GM21717 (cell line): ENCODE results near the gene USP11.

Experiments used
- ATAC-seq: cut with Tn5 transposase; IDR thresholded peaks from one replicate; pipeline ENCODE4 v1.9.1; 2021; ENCODE audit warnings: mild to moderate bottlenecking, moderate library complexity; ENCODE audit not compliant: unreplicated experiment

Gene USP11

GRCh38 chrX:47232803-47233332, at the start of gene USP11:
Gene USP11 (plus strand): TSS chrX:47233009. CDS start chrX:47233044, 35 bp downstream.
- ATAC-seq: peak; percentile 6

DNA sequence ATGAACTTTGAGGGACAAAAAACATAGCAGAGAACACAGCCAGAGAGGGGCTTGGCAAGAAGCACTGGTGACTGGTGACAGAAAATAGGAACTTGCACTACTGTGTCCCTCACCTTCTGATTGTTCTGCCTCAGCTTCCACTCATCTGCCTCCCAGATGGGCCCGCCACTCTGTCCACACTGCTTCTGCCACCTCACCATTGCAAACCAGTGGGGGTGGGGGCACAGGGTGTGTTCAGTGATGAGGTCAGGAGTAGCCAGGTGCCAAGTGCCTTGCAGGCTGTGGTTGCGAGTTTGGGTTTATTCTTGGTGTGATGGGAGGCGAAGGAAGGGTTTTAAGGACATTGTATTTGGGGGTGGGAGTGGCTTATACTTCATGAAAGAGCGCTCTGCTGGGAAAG, 48.3 kb upstream of the USP11 start:
- ATAC-seq: no peak

DNA sequence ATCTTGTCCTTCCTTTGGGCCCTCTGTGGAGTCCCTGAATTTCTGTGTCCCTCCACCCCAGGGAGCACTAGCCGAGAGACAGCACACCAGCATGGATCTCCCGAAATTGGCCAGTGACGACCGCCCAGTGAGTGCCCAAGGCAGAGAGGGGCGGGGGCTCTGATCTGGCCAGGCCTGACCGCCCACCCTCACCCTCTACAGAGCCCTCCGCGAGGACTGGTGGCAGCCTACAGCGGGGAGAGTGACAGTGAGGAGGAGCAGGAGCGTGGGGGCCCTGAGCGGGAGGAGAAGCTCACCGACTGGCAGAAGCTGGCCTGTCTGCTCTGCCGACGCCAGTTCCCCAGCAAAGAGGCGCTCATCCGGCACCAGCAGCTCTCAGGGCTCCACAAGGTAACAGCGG, 47.6 kb upstream of the USP11 start:
- no peak for ATAC-seq

- ATAC-seq: no peak
Observed at GRCh38 chrX:47186096-47186740, 46.6 kb upstream of the USP11 start.

DNA sequence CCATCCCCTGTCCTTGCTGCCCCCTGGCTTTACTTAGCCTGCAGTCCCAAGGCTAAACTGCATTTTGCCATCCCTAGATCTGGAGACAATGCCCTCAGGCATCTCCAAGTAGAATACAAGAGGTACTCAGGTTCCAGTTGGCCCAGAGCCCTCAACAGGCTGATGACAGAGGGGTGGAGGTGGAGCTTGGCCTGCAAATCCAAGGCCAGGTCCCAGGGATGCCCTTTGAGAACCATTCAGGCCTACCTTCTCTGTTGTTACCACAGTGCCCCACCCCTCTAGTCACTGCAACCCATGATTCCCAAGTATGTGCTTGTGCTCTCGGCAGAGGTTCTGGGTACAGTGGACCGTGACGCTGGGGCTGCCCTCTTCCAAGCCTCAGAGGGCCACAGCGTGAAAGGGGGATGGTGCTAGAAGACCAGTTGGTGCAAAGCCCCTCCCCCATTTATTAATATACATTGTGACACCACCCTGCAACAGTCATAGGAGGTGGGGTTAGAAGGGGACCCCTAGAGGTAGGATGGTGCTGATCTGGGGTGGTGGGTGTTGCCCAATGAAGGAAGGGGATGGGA, 45.6 kb upstream of the USP11 start:
- ATAC-seq: no peak

GRCh38 chrX:47189906-47190305, 42.9 kb upstream of the USP11 start:
- no peak for ATAC-seq

DNA sequence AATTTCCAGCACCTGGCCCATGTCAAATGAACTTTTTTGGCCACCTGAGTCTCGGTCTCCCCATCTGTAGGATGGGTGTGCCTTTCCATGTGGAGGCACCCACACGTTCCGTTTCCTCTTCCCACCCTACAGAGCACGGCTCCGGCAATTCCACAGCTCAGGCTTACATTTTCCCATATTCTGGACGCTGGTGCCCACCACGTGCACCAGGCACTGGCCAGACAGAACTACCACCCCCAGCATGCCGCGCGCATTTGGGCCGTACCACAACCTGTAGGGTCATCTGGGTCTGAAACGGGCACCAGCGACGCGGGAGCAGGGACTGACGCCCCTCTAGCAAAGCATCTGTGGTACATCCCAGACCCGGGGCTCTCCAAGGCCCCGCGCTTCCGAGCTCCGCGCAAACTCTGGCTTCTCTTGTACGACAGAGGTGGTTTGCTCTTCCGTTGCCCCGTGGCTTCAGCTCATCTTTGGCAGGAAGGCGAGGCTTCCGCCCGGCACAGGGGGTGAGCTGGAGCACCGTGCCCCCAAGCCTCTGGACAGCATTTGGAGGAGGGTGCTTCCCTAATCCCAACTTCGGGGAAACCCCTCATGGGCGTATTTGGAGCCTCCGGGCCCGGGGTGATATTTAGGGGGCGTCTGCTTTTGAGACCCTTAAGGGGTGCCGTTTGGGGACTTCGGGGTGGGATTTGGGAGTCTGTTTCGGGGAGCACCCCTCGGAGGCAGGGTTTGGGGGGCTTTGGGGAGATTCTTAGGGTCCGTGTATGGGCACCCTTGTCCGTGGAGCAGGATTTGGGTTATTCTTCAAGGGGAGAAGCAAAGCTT, 42.2 kb upstream of the USP11 start:
- ATAC-seq: peak; percentile 51

DNA sequence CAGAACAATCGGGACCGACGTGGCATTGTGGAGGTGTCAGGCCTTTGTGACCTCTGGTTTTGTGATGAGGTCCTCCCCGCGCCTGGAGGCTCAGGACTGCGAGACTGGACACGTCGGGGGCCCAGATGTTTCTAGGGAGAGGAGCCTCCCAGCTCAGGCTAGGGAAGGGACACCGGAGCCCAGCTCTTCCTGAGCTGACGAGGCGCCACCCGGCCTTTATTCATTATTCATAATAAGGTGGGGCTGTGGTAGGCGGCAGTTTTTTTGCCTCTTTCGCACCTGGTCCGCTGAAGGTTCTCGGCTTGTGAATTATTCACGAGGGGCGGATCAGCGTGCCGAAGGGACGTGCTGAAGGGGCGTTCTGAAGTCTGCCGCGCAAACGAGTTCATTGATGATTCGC, 41.5 kb upstream of the USP11 start:
- ATAC-seq: no peak

DNA sequence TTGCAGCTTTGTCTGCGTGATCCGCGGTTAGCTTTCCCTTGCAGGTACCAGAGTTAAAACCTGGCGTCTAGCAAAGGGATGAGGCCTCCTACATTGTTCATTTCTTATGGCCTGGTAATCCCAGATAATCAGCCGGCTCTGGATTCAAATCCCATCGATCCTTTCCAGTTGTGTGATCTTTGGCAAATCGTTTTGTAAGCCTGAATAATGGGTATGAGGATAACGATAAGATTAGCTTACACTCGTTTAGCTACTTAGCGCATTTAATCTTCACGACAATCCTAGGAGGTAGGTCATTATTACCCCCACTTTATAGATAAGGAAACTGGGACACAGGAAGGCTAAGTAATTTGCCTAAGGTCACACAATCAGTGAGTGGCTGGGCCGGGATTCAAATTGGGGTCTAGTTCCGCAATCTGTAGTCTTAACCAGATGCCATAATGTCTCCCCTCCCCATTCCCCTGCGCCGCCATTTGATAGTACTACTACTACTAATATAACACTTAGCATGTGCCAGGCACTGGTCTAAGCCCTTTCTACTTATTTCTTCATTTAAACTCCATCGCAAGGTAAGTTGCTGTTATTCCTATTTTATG, 40.9 kb upstream of the USP11 start:
- no peak for ATAC-seq

GRCh38 chrX:47193475-47194193, 39.2 kb upstream of the USP11 start, which contains the start of gene UBA1:
Gene UBA1 (plus strand): TSS chrX:47193829. CDS start chrX:47198803, 4,974 bp downstream.
- peak; percentile 82 for ATAC-seq

DNA sequence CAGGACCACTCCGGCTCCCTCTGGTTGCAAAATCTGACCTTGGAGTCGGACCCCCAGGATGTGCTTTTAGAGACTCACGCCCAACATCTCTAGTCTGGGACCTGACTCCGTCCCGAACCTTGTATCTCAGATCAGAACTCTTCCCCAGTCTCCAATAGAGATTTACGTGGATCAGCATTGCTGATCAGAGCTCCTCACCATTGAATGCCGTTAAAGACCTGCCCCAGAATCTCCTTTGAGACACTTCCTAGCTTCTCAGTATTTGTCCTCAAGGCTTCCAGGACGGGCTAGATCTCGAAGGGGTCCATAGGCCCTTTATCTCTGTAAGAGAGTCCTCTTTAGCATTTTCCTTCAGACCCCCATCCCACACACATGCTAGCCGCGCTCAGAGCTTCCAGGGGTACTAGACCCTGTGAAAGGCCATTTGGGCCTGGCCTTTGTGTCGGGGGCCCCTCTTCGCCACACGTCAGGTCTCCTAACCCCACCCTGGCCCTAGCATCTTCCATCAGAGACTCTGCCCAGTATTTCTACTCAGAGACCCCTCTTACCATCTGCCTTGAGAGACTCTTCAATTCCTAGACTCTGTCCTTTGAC, 38.5 kb upstream of the USP11 start:
- ATAC-seq: no peak

- no peak for ATAC-seq
Observed at GRCh38 chrX:47196098-47196497, 36.7 kb upstream of the USP11 start.

DNA sequence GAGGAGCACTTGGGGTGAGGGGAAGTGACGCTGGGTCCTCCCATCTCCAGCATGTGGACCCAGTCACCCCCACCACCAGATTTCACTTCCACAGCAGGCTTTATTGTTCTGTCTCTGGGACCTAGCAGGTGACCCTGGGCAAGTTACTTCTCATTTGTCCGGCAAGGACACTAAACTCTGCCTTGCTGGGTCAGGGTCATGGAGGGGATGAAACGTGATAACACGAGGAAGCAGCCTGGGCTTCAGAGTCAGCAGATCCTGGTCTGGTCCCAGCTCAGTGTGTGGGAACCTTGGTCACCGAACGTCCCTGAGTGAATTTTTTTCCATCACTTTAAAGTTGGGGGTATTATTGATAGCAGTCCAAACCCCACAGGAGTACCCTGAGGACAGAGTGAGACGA, 35.3 kb upstream of the USP11 start:
- ATAC-seq: no peak

GRCh38 chrX:47198026-47198686, 34.7 kb upstream of the USP11 start:
- no peak for ATAC-seq

DNA sequence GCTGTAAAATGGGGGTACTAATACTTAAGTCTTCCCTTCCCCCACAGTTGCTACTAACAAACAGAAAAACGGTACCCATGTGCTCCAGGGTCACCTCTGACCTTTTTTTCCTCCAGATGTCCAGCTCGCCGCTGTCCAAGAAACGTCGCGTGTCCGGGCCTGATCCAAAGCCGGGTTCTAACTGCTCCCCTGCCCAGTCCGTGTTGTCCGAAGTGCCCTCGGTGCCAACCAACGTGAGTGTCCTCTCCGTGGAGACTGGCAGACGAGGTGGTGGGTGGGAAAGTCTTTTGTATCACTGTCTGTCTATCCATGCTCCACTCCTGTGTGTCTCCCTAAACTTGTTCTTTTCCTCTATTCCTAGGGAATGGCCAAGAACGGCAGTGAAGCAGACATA, 34.1 kb upstream of the USP11 start:
- ATAC-seq: no peak

- ATAC-seq: no peak
Observed at GRCh38 chrX:47199286-47199685, 33.5 kb upstream of the USP11 start.

DNA sequence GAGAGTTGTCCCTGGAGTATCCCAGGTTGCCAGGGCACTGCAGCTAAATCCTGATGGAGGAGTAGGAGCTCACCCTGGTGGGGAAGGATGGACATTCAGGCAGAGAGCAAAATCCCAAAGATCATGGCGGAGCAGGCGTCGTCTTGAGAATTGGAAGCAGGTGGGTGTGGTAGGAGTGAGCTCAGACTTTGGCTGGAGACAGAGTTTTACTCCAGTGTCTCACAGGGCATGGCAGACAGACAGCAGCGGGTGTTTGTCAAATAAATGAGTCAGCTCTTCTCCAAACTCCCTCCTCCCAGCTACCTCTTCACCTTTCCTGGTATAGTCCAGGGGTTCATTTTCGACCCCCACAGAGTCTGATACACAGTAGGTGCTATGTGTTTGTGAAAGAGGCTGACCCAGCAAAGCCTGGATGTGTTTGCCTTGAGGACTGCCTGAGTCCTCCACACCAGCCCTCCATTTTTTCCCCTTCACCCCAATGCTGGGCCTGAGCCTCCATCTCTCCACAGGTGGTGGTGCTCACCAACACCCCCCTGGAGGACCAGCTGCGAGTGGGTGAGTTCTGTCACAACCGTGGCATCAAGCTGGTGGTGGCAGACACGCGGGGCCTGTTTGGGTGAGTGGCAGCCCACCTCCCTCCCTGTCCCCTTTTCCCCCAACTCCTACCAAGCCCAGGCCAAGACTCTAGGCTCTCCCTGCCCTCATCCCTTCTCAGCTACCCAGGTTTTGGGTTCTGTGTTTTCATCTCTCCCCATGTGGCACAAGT, 32.2 kb upstream of the USP11 start:
- ATAC-seq: no peak

DNA sequence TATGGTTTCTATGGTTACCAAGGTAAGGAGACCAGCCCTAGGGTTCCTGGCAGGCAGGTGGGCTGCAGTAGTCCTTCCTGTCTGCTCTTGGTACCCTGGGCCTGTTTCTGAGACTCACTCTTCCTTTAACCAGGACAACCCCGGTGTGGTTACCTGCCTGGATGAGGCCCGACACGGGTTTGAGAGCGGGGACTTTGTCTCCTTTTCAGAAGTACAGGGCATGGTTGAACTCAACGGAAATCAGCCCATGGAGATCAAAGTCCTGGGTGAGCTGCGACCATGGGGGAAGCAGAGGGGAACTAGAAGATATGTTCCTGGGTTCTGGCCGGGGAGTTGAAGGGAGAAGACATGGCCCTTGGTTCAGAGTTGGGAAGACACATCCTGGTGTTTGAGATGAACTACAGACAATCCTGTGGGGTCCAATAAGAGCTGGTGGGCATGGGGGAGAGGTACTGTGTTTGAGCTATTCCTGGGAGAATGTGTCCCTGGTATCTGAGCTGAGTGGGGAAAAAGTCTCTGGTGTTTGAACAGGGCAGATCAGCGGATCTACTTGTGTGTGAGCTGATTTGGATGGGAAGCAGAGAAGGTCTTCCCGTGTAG, 31.4 kb upstream of the USP11 start:
- ATAC-seq: no peak

GRCh38 chrX:47202316-47202715, 30.5 kb upstream of the USP11 start:
- ATAC-seq: no peak
